Measurements from ENCODE around the gene PARP2.

DNA sequence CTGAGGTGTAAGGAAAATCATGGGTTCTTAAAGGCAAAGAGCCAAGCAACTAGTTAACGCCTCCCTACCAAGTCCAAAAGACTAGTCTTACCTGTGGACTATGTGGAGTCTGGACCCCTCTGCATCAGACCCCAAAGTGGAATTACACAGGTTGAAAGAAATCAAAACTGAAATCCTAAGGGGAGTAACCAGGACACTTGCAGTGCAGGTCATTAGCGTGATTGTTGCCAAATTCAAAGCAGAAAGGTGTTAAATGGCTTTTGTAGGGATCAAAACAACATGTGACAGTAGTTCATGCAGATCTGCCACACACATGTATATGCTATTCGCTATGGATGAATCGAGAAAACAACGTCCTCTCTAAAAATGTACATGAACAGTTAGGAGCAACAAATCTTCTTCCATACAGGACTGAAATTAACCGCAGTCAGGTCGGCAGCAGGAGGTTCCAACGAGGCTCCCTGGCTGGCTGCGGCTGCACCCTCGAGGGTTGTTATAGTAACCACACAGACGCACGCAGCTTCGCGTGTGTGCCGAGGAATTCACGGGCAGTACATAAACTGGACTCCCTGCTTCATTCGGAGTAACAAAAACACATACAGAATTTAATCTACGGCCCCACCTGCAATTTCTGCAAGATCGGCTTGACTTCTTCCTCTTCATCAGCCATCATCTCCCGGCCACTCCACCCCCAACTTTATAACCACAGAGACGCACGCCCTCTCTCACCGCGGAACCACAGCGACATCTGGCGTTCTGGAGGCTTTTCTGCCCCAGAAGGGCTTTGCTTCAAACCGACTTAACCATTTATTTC, 38.0 kb upstream of the PARP2 start, which contains the start of gene TTC5:
- TF ChIP-seq POLR2AphosphoS5 (IDR thresholded peaks at IDR 0.05) = peak in 2 of 3 donors; percentile 37 to 49
- TF ChIP-seq EP300 (IDR thresholded peaks at IDR 0.05; ENCODE audit: low read depth) = no peak
- peak; percentile 77 to 93 (median 88) for TF ChIP-seq CTCF (IDR thresholded peaks at IDR 0.05)
- no peak for TF ChIP-seq POLR2A (IDR thresholded peaks at IDR 0.05)

Measured in transverse colon (tissue), 4 donors.